Omental fat pad (tissue), 4 donors: ENCODE results near the gene DMRTA2. TPM values are rescaled to one million over a fixed set of nuclear protein-coding genes. Genes with fewer than 3 reads are reported as not detected.

Source experiments
- ATAC-seq: fragments of 150-250 bp; one replicate; pipeline ENCODE4 v1.9.1; 2016; ENCODE audit warnings: mild to moderate bottlenecking, moderate library complexity; ENCODE audit not compliant: low FRiP score
- DNase-seq: peaks from one replicate; pipeline ENCODE4 v3.0.0-alpha.2; 2019; ENCODE audit warnings: low spot score
- CTCF ChIP-seq, 3 donors: fragments of 450-650 bp; IDR thresholded peaks; one replicate each; pipeline ENCODE4 v1.5.1; 2016 to 2017; ENCODE audit warnings: antibody characterized with exemption in 3 of 3, mild to moderate bottlenecking in 3 of 3, moderate library complexity in 2 of 3
- total RNA-seq, 4 donors: library from RNA; depleted of rRNA; stranded (reverse); fragments of >200 nt; gene quantifications; one replicate each; pipeline ENCODE4 v1.1.0, GENCODE V29; 2016

Gene DMRTA2
- total RNA-seq, 4 donors from 2014 or later, result not detected

- no peak for ATAC-seq
- TF ChIP-seq CTCF (IDR thresholded peaks at IDR 0.05), result no peak
Observed at GRCh38 chr1:50452700-50453099, 29.5 kb upstream of the DMRTA2 start.

GRCh38 chr1:50450861-50451653, 27.8 kb upstream of the DMRTA2 start:
- no peak for DNase-seq
- ATAC-seq, result no peak
- TF ChIP-seq CTCF (IDR thresholded peaks at IDR 0.05), result no peak

More at GRCh38 chr1:50452700-50453099, 29.5 kb upstream of the DMRTA2 start:
- no peak for DNase-seq

- ATAC-seq (no peak), DNase-seq (no peak)
- no peak for TF ChIP-seq CTCF (IDR thresholded peaks at IDR 0.05)
Observed at GRCh38 chr1:50447961-50448360, 24.7 kb upstream of the DMRTA2 start.

- no peak for TF ChIP-seq CTCF (IDR thresholded peaks at IDR 0.05)
- ATAC-seq, result no peak
- DNase-seq, result no peak
Observed at GRCh38 chr1:50441183-50441582, 17.9 kb upstream of the DMRTA2 start.

- ATAC-seq (no peak), DNase-seq (no peak)
- no peak for TF ChIP-seq CTCF (IDR thresholded peaks at IDR 0.05)
Observed at GRCh38 chr1:50438945-50439344, 15.7 kb upstream of the DMRTA2 start.

GRCh38 chr1:50436489-50436888, 13.2 kb upstream of the DMRTA2 start:
- DNase-seq (no peak), ATAC-seq (no peak)
- no peak for TF ChIP-seq CTCF (IDR thresholded peaks at IDR 0.05)

GRCh38 chr1:50430010-50430405, 6.8 kb upstream of the DMRTA2 start:
- DNase-seq (no peak), ATAC-seq (no peak)
- no peak for TF ChIP-seq CTCF (IDR thresholded peaks at IDR 0.05)
